HL-60 (cell line): ENCODE data around the gene CD58.

Experiments used
- CTCF ChIP-seq: IDR thresholded peaks from one replicate; pipeline ENCODE4 v1.5.1; 2011; ENCODE audit warnings: low read length, control low read depth, inconsistent platforms; ENCODE audit not compliant: insufficient read depth
- GABPA ChIP-seq: IDR thresholded peaks from 2 replicates; pipeline ENCODE4 v1.6.1; 2012; ENCODE audit warnings: low read depth
- POLR2AphosphoS5 ChIP-seq: IDR thresholded peaks from 2 replicates; pipeline ENCODE4 v1.6.1; 2012; ENCODE audit warnings: low read depth
- SPI1 ChIP-seq: IDR thresholded peaks from 2 replicates; pipeline ENCODE4 v1.6.1; 2012; ENCODE audit warnings: low read depth, mild to moderate bottlenecking, borderline replicate concordance
- TF ChIP-seq, protein P1 (sequence below): IDR thresholded peaks from 2 replicates; pipeline ENCODE4 v1.6.1; 2012; ENCODE audit warnings: low read depth; ENCODE audit not compliant: insufficient replicate concordance

- TF ChIP-seq CTCF (no peak), POLR2AphosphoS5 (no peak), SPI1 (no peak), GABPA (no peak)
- TF ChIP-seq, protein P1, sequence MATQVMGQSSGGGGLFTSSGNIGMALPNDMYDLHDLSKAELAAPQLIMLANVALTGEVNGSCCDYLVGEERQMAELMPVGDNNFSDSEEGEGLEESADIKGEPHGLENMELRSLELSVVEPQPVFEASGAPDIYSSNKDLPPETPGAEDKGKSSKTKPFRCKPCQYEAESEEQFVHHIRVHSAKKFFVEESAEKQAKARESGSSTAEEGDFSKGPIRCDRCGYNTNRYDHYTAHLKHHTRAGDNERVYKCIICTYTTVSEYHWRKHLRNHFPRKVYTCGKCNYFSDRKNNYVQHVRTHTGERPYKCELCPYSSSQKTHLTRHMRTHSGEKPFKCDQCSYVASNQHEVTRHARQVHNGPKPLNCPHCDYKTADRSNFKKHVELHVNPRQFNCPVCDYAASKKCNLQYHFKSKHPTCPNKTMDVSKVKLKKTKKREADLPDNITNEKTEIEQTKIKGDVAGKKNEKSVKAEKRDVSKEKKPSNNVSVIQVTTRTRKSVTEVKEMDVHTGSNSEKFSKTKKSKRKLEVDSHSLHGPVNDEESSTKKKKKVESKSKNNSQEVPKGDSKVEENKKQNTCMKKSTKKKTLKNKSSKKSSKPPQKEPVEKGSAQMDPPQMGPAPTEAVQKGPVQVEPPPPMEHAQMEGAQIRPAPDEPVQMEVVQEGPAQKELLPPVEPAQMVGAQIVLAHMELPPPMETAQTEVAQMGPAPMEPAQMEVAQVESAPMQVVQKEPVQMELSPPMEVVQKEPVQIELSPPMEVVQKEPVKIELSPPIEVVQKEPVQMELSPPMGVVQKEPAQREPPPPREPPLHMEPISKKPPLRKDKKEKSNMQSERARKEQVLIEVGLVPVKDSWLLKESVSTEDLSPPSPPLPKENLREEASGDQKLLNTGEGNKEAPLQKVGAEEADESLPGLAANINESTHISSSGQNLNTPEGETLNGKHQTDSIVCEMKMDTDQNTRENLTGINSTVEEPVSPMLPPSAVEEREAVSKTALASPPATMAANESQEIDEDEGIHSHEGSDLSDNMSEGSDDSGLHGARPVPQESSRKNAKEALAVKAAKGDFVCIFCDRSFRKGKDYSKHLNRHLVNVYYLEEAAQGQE: no peak
Observed at GRCh38 chr1:116465477-116465844, 105.4 kb downstream of the CD58 start.
